Psoas muscle (tissue), 8 donors: ENCODE data around the gene HMCN2. TPM values are rescaled to one million over a fixed set of nuclear protein-coding genes. Genes with fewer than 3 reads are reported as not detected.
A peak's percentile ranks its signal among the peaks of the same experiment; 100 is the strongest.

Experiments used
- ATAC-seq, 4 donors: fragments of 200-7000 bp; cut with Tn5 transposase; one replicate each; pipeline ENCODE4 v1.9.1; 2020; ENCODE audit warnings: moderate library complexity in 3 of 4, mild to moderate bottlenecking in 2 of 4
- DNase-seq, 2 donors: peaks; one replicate each; pipeline ENCODE4 v3.0.0-alpha.2; 2020
- H3K27ac ChIP-seq: fragments of 200-600 bp; one replicate; pipeline ENCODE4 v1.8.0; 2022
- H3K27me3 ChIP-seq, 3 donors: fragments of 200-600 bp in 1 of 3; one replicate each; pipeline versions ENCODE4 v1.6.1 to v1.8.0; 2013 to 2022; ENCODE audit warnings: low read length in 2 of 3, mild to moderate bottlenecking in 2 of 3, moderate library complexity in 1 of 3; ENCODE audit not compliant: insufficient read depth in 3 of 3
- H3K36me3 ChIP-seq, 2 donors: fragments of 200-600 bp in 1 of 2; one replicate each; pipeline versions ENCODE4 v1.6.1 to v1.8.0; 2013 to 2022; ENCODE audit warnings: low read depth in 1 of 2, mild to moderate bottlenecking in 1 of 2, moderate library complexity in 1 of 2; ENCODE audit not compliant: insufficient read depth in 1 of 2
- H3K4me1 ChIP-seq: fragments of 200-600 bp; one replicate; pipeline ENCODE4 v1.8.0; 2022
- H3K4me3 ChIP-seq: fragments of 200-600 bp; one replicate; pipeline ENCODE4 v1.8.0; 2022; ENCODE audit warnings: mild to moderate bottlenecking
- H3K9me3 ChIP-seq: fragments of 200-600 bp; one replicate; pipeline ENCODE4 v1.8.0; 2022
- CTCF ChIP-seq: fragments of 200-600 bp; IDR thresholded peaks from one replicate; pipeline ENCODE4 v1.8.0; 2022; ENCODE audit warnings: antibody characterized with exemption
- WGBS, 3 donors: extraction: QIAGEN DNeasy Blood & Tissue Kit; methylation state at CpG; one replicate each; pipeline versions ENCODE4 v1.1.6 to v1.1.7; 2013; 5-methylcytosine and 5-hydroxymethylcytosine counted together
- intact Hi-C, 2 donors: fragments of 100-400 bp; cut with DNase I; formaldehyde crosslinking; loops; one replicate each; pipeline versions ENCODE4 v1.11.0 to v1.14.2; 2022
- polyA plus RNA-seq, 3 donors: library from polyadenylated mRNA; stranded (reverse); fragments of 200-250 nt; gene quantifications; one replicate each; pipeline ENCODE4 v1.2.3, GENCODE V29; 2013
- total RNA-seq, 4 donors: library from RNA; stranded (reverse); fragmentation: NEBNext Ultra II Directional in 2 of 4; extraction: Animal tissue kit (Norgen Biotek cat#: 25700) in 2 of 4; gene quantifications; one replicate each; pipeline versions ENCODE4 v1.2.1 to v1.2.4, GENCODE V29; 2021 to 2023
- donor health status: healthy with polysubstance abuse.
- donor health status: DM: no; HTN: no; CAD: no; lungs with moderate emphysema.
- donor health status: Bipolar disorder and iron deficiency.
- donor health status: healthy.
- donor health status: DM: yes; HTN: yes; CAD: no.
- donor health status: DM: no; HTN: no; CAD: no.
- donor health status: DM: no; HTN: no; CAD: no.
- donor health status: DM: yes; HTN: yes; CAD: no.

HMCN2 gene
- total and polyA plus RNA-seq, 7 donors, result 3.6 to 13.2 (median 6.7) TPM

GRCh38 chr9:130233587-130233945 lies 32.0 kb upstream of the HMCN2 start:
- no peak overlapping the region for H3K27ac ChIP-seq
- 90 to 93% (median 92%) methylated on average over 7 to 8 of the region's 8 CpGs for WGBS, 3 donors
- ATAC-seq (no peak), DNase-seq (peak in 1 of 2 donors; percentile 23)
- intact Hi-C loops, result loop anchor here in 1 of 2 donors (10.0 kb wide), 1 partner anchor 349 kb away; no protein-coding TSS in a partner anchor
- no peaks in the 10 kb centered on the region for H3K4me1 ChIP-seq
- H3K9me3 ChIP-seq, result no peaks in the 10 kb centered on the region
- TF ChIP-seq CTCF, result no peak
- no peaks in the 10 kb centered on the region for H3K36me3 ChIP-seq
- no peaks in the 10 kb centered on the region for H3K27me3 ChIP-seq
- H3K4me3 ChIP-seq, result no peak overlapping the region

GRCh38 chr9:130234340-130235260 lies 31.0 kb upstream of the HMCN2 start:
- WGBS, 3 donors, result 87 to 90% (median 89%) methylated on average over 26 of the region's 26 CpGs
- no peak for TF ChIP-seq CTCF
- Histone ChIP-seq H3K4me3 (no peak overlapping the region), H3K36me3 (no peaks in the 10 kb centered on the region), H3K4me1 (no peaks in the 10 kb centered on the region), H3K9me3 (no peaks in the 10 kb centered on the region), H3K27ac (no peak overlapping the region), H3K27me3 (no peaks in the 10 kb centered on the region)
- intact Hi-C loops, result loop anchor here (5.0 to 10.0 kb wide), 2 partner anchors 347 to 350 kb away; no protein-coding TSS in a partner anchor
- DNase-seq, result peak in 1 of 2 donors; percentile 51
- ATAC-seq, result no peak

- intact Hi-C loops, result loop anchor here (1.0 to 10.0 kb wide), 4 partner anchors 128 to 351 kb away; no protein-coding TSS in a partner anchor
- ATAC-seq, result peak; percentile 59 to 85 (median 66)
- peak; percentile 99 for TF ChIP-seq CTCF
These were observed 29.8 kb upstream of the HMCN2 start for GRCh38 chr9:130235558-130236435.

GRCh38 chr9:130236436-130236985 lies 29.0 kb upstream of the HMCN2 start:
- DNase-seq (no peak), ATAC-seq (no peak)
- intact Hi-C loops, result loop anchor here (1.0 to 10.0 kb wide), 4 partner anchors 129 to 352 kb away; no protein-coding TSS in a partner anchor
- H3K27ac ChIP-seq, result no peak overlapping the region
- no peaks in the 10 kb centered on the region for H3K27me3 ChIP-seq
- H3K9me3 ChIP-seq, result no peaks in the 10 kb centered on the region
- H3K36me3 ChIP-seq, result no peaks in the 10 kb centered on the region
- WGBS, 3 donors, result 45 to 56% (median 46%) methylated on average over 10 of the region's 10 CpGs
- TF ChIP-seq CTCF, result no peak
- no peak overlapping the region for H3K4me3 ChIP-seq
- no peaks in the 10 kb centered on the region for H3K4me1 ChIP-seq

More at GRCh38 chr9:130235558-130236435, 29.8 kb upstream of the HMCN2 start:
- 45 to 53% (median 51%) methylated on average over 39 to 45 of the region's 45 CpGs for WGBS, 3 donors
- Histone ChIP-seq H3K9me3 (no peaks in the 10 kb centered on the region), H3K27ac (no peak overlapping the region), H3K4me1 (no peaks in the 10 kb centered on the region), H3K27me3 (no peaks in the 10 kb centered on the region), H3K4me3 (peak overlapping the region; percentile 4), H3K36me3 (no peaks in the 10 kb centered on the region)
- peak; percentile 67 to 82 for DNase-seq
